Ovary (tissue), 9 donors: ENCODE results near the gene AHRR. TPM values are rescaled to one million over a fixed set of nuclear protein-coding genes. Genes with fewer than 3 reads are reported as not detected.

Experiments used
- DNase-seq, 5 donors: peaks; one replicate each; pipeline ENCODE4 v3.0.0-alpha.2; 2019 to 2020
- H3K27ac ChIP-seq, 2 donors: fragments of 200-600 bp; one replicate each; pipeline versions ENCODE4 v1.5.1 to v1.8.0; 2019 to 2022
- H3K27me3 ChIP-seq: fragments of 200-600 bp; one replicate; pipeline ENCODE4 v1.8.0; 2022
- H3K36me3 ChIP-seq: fragments of 200-600 bp; sonication (generic); one replicate; pipeline ENCODE4 v1.5.1; 2019
- H3K4me1 ChIP-seq: one replicate; pipeline ENCODE4 v1.8.1; 2013; ENCODE audit warnings: mild to moderate bottlenecking, moderate library complexity; ENCODE audit not compliant: insufficient read depth
- H3K4me3 ChIP-seq: fragments of 200-600 bp; sonication (generic); one replicate; pipeline ENCODE4 v1.5.1; 2017
- H3K9me3 ChIP-seq, 2 donors: fragments of 200-600 bp in 1 of 2; sonication (generic) in 1 of 2; one replicate each; pipeline versions ENCODE4 v1.5.1 to v1.8.1; 2013 to 2019; ENCODE audit warnings: mild to moderate bottlenecking in 1 of 2, moderate library complexity in 1 of 2
- CTCF ChIP-seq, 3 donors: fragments of 450-650 bp in 2 of 3; fragments of 200-600 bp in 1 of 3; IDR thresholded peaks; one replicate each; pipeline versions ENCODE4 v1.5.1 to v1.8.0; 2016 to 2022; ENCODE audit warnings: antibody characterized with exemption in 3 of 3, mild to moderate bottlenecking in 1 of 3
- EP300 ChIP-seq: sonication (generic); formaldehyde crosslinking; IDR thresholded peaks from one replicate; pipeline ENCODE4 v1.6.1; 2017; ENCODE audit warnings: antibody characterized with exemption
- POLR2A ChIP-seq: fragments of 450-650 bp; IDR thresholded peaks from one replicate; pipeline ENCODE4 v1.6.1; 2017; ENCODE audit warnings: antibody characterized with exemption, mild to moderate bottlenecking, moderate library complexity
- WGBS, 3 donors: extraction: QIAGEN DNeasy Blood & Tissue Kit in 1 of 3; methylation state at CpG; one replicate each; pipeline versions ENCODE4 v1.1.5 to v1.1.7; 2013 to 2017; 5-methylcytosine and 5-hydroxymethylcytosine counted together
- intact Hi-C, 4 donors: fragments of 100-400 bp; cut with DNase I; formaldehyde crosslinking; loops; one replicate each; pipeline versions ENCODE4 v1.11.0 to v1.15.1; 2022 to 2023
- polyA plus RNA-seq, 2 donors: library from polyadenylated mRNA; stranded (reverse); fragments of 200-250 nt in 1 of 2; fragments of 350-450 nt in 1 of 2; fragmentation: Illumina TruSeq in 1 of 2; extraction: RNeasy Lipid Tissue Mini Kit (QIAGEN cat#74804) in 1 of 2; gene quantifications; one replicate each; pipeline ENCODE4 v1.2.3, GENCODE V29; 2013 to 2014
- total RNA-seq, 7 donors: library from RNA; depleted of rRNA in 2 of 7; stranded (reverse); fragments of >200 nt in 2 of 7; fragmentation: NEBNext Ultra II Directional in 3 of 7; extraction: Animal tissue kit (Norgen Biotek cat#: 25700) in 3 of 7; gene quantifications; one replicate each; pipeline versions ENCODE4 v1.1.0 to v1.2.4, GENCODE V29; 2016 to 2023
- donor health status: DM: no; HTN: no; CAD: no; lungs with moderate emphysema.
- donor health status: DM: no; HTN: no; CAD: no.
- donor health status: Bipolar disorder and iron deficiency.
- donor health status: DM: yes; HTN: yes; CAD: no.
- donor health status: DM: no; HTN: no; CAD: no.
- donor health status: DM: yes; HTN: yes; CAD: no.

The AHRR gene
- total and polyA plus RNA-seq, 9 donors: 0.72 to 14.9 (median 2.0) TPM

DNA sequence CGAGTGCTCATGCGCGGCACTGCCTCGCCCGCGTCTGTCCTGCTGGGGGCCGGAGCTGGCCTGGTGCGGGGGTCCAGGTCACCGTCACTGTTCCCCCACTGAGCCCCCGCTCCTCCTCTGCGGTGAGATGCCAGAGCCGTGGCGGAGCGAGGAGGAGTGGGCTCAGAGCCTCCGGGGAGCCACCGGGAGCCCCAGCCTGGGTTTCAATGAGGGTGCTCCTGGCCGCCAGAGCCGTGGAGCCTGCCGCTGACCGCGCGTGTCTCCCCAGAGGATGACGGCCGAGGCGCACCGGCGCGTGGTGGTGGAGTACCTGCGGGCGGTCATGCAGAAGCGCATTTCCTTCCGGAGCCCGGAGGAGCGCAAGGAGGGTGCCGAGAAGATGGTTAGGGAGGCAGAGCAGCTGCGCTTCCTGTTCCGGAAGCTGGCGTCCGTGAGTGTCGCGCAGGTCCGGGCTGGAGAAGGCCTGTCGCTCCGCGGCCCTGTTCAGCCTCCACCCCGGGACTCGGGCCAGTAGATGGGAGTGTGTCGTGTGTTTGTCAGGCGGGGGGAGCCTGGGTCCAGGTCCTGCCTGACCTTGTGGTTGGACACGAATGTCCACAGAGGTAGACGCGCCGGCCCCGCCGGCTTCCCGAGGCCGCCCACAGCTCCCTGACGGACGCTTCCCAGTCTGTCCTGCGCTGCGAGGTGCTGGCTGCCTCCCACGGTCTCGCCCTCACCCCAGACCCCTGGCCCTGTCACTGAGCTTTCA, 143.5 kb downstream of the AHRR start:
- intact Hi-C loops: no loop called here
- no peak overlapping the region for H3K4me3 ChIP-seq
- WGBS, 3 donors: 90 to 94% (median 91%) methylated on average over 63 of the region's 63 CpGs
- no peaks in the 10 kb centered on the region for H3K9me3 ChIP-seq
- TF ChIP-seq EP300: no peak
- TF ChIP-seq POLR2A: no peak
- no peak for TF ChIP-seq CTCF (IDR thresholded peaks at IDR 0.05)
- peak in 1 of 5 donors; percentile 35 for DNase-seq
- no peaks in the 10 kb centered on the region for H3K36me3 ChIP-seq
- no peaks in the 10 kb centered on the region for H3K4me1 ChIP-seq
- H3K27me3 ChIP-seq: no peaks in the 10 kb centered on the region
- no peak overlapping the region for H3K27ac ChIP-seq

GRCh38 chr5:465591-466403, 144.3 kb downstream of the AHRR start:
- H3K36me3 ChIP-seq: no peaks in the 10 kb centered on the region
- 85 to 92% (median 86%) methylated on average over 26 to 29 of the region's 29 CpGs for WGBS, 3 donors
- H3K27me3 ChIP-seq: no peaks in the 10 kb centered on the region
- no peaks in the 10 kb centered on the region for H3K9me3 ChIP-seq
- H3K27ac ChIP-seq: no peak overlapping the region
- no peak overlapping the region for H3K4me3 ChIP-seq
- TF ChIP-seq CTCF (IDR thresholded peaks at IDR 0.05) (no peak), POLR2A (no peak), EP300 (no peak)
- DNase-seq: no peak
- no peaks in the 10 kb centered on the region for H3K4me1 ChIP-seq
- intact Hi-C loops: no loop called here

GRCh38 chr5:466661-467310, 145.3 kb downstream of the AHRR start:
- peak in 1 of 5 donors; percentile 26 for DNase-seq
- Histone ChIP-seq H3K4me3 (no peak overlapping the region), H3K27ac (no peak overlapping the region), H3K27me3 (no peaks in the 10 kb centered on the region), H3K9me3 (no peaks in the 10 kb centered on the region), H3K4me1 (no peaks in the 10 kb centered on the region), H3K36me3 (no peaks in the 10 kb centered on the region)
- WGBS, 3 donors: 85 to 88% (median 87%) methylated on average over 30 of the region's 30 CpGs
- TF ChIP-seq POLR2A (no peak), CTCF (IDR thresholded peaks at IDR 0.05) (no peak), EP300 (no peak)
- intact Hi-C loops: no loop called here

- Histone ChIP-seq H3K36me3 (no peaks in the 10 kb centered on the region), H3K4me1 (peaks cover 2% of the 10 kb centered on the region), H3K27me3 (no peaks in the 10 kb centered on the region), H3K9me3 (no peaks in the 10 kb centered on the region), H3K4me3 (no peak overlapping the region), H3K27ac (no peak overlapping the region)
- DNase-seq: peak in 3 of 5 donors; percentile 8 to 13 (median 9)
- 79 to 97% (median 94%) methylated on average over 5 of the region's 6 CpGs for WGBS, 3 donors
- intact Hi-C loops: no loop called here
- TF ChIP-seq EP300: no peak
- no peak for TF ChIP-seq POLR2A
- TF ChIP-seq CTCF (IDR thresholded peaks at IDR 0.05): no peak
These were observed 146.9 kb downstream of the AHRR start for GRCh38 chr5:468401-468800.
